ENCODE data around the gene MAP2K2.
A peak's percentile ranks its signal among the peaks of the same experiment; 100 is the strongest.
"Not testable (repeated sequence)": the region's sequence is repeated elsewhere in the genome, so short reads cannot be mapped to it uniquely, and the experiment has no call there.

MAP2K2 gene

GRCh38 chr19:4129050-4129449, 5.1 kb upstream of the MAP2K2 start:
- DNase-seq: not testable (repeated sequence)

GRCh38 chr19:4127322-4127721, 3.4 kb upstream of the MAP2K2 start:
- DNase-seq: not testable (repeated sequence)

GRCh38 chr19:4124638-4125037, 716 bp upstream of the MAP2K2 start:
- no peak for DNase-seq

GRCh38 chr19:4122480-4122879, 1.4 kb downstream of the MAP2K2 start:
- no peak for DNase-seq

- no peak for DNase-seq
These were observed 2.1 kb downstream of the MAP2K2 start for GRCh38 chr19:4121815-4122214.

GRCh38 chr19:4121273-4121612, 2.7 kb downstream of the MAP2K2 start:
- DNase-seq: no peak

GRCh38 chr19:4120559-4121272, 3.2 kb downstream of the MAP2K2 start:
- no peak for DNase-seq

- no peak for DNase-seq
These were observed 4.2 kb downstream of the MAP2K2 start for GRCh38 chr19:4119763-4120162.

GRCh38 chr19:4115818-4116385, 8.0 kb downstream of the MAP2K2 start:
- DNase-seq: no peak

- peak; percentile 34 to 43 for DNase-seq
These were observed 8.7 kb downstream of the MAP2K2 start for GRCh38 chr19:4115050-4115817.

- no peak for DNase-seq
These were observed 9.7 kb downstream of the MAP2K2 start for GRCh38 chr19:4114181-4114580.

GRCh38 chr19:4113398-4114088, 10.4 kb downstream of the MAP2K2 start:
- no peak for DNase-seq

GRCh38 chr19:4112367-4112766, 11.6 kb downstream of the MAP2K2 start:
- DNase-seq: no peak

- DNase-seq: no peak
These were observed 14.3 kb downstream of the MAP2K2 start for GRCh38 chr19:4109626-4109945.

GRCh38 chr19:4108767-4109625, 14.9 kb downstream of the MAP2K2 start:
- peak; percentile 49 to 72 for DNase-seq

- no peak for DNase-seq
These were observed 20.9 kb downstream of the MAP2K2 start for GRCh38 chr19:4103080-4103433.

- DNase-seq: no peak
These were observed 21.4 kb downstream of the MAP2K2 start for GRCh38 chr19:4102339-4103079.

GRCh38 chr19:4101496-4101770, 22.5 kb downstream of the MAP2K2 start:
- no peak for DNase-seq

GRCh38 chr19:4100647-4101495, 23.1 kb downstream of the MAP2K2 start:
- DNase-seq: no peak

GRCh38 chr19:4099041-4099764, 24.7 kb downstream of the MAP2K2 start:
- DNase-seq: no peak

- DNase-seq: no peak
These were observed 25.4 kb downstream of the MAP2K2 start for GRCh38 chr19:4098493-4098892.
